Skeletal muscle satellite cell (primary cell): ENCODE results near the gene C13orf46.

Experiments
- H3K27me3 ChIP-seq: 2 replicates; pipeline ENCODE4 v1.7.0; 2013; ENCODE audit warnings: low read length; ENCODE audit not compliant: control insufficient read depth, insufficient read depth
- H3K36me3 ChIP-seq: 2 replicates; pipeline ENCODE4 v1.7.0; 2013; ENCODE audit warnings: mild to moderate bottlenecking, control low read depth, low read length; ENCODE audit not compliant: insufficient read depth
- H3K4me1 ChIP-seq: 2 replicates; pipeline ENCODE4 v1.7.0; 2013; ENCODE audit warnings: low read length; ENCODE audit not compliant: control insufficient read depth, insufficient read depth
- H3K4me2 ChIP-seq: 2 replicates; pipeline ENCODE4 v1.7.0; 2013; ENCODE audit warnings: mild to moderate bottlenecking, low read length
- H3K4me3 ChIP-seq: 2 replicates; pipeline ENCODE4 v1.7.0; 2013; ENCODE audit warnings: low read length
- H3K9ac ChIP-seq: 2 replicates; pipeline ENCODE4 v1.7.0; 2013; ENCODE audit warnings: mild to moderate bottlenecking, low read depth, low read length, moderate library complexity
- H3K9me3 ChIP-seq: replicated peaks from 2 replicates; pipeline ENCODE4 v1.7.0; 2013; ENCODE audit warnings: mild to moderate bottlenecking, control low read depth, low read length

The C13orf46 gene

GRCh38 chr13:113965383-113965874, 8.4 kb downstream of the C13orf46 start:
- Histone ChIP-seq H3K36me3 (peaks cover 61% of the 10 kb centered on the region), H3K27me3 (no peaks in the 10 kb centered on the region), H3K9ac (no peak overlapping the region), H3K9me3 (no peaks in the 10 kb centered on the region), H3K4me2 (no peak overlapping the region), H3K4me1 (no peaks in the 10 kb centered on the region), H3K4me3 (no peak overlapping the region)

DNA sequence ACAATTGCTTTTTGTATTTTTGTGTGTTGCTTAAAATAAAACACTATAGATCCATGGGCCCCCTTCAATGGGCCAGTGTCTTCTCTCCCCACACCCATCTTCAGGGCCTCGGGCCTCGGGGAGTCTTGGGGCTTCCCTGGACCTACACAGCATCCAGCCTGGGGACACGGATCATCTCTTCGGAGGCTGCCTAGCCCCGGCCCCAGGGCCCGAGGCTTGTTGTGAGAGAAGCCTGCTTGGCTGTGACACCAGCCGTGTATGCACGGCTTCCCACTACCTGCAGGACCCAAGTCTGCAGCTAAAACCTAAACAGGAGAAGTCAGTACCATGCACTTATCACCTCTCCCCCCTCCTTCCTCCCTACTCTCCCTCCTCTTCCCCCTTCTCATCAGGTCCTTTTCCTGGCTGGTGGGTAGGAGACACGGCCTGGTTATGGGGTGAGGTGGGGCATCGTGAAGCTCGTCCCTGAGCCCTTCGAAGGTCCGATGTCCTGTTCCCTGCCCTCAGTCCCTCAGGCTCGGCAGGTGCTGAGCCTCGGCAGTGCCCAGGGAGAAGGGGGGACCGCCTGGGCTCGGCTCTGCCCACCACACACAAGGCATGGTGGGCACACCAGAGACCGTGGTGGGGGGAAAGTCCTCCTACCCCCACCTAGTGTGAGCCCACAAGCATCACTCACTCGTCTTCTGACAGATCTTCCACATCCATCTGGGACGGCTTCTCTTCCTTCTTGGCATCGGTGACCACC, 9.5 kb downstream of the C13orf46 start:
- no peak overlapping the region for H3K4me2 ChIP-seq
- no peak overlapping the region for H3K4me3 ChIP-seq
- no peaks in the 10 kb centered on the region for H3K4me1 ChIP-seq
- H3K36me3 ChIP-seq = peaks cover 63% of the 10 kb centered on the region
- no peak overlapping the region for H3K9ac ChIP-seq
- peaks cover 3% of the 10 kb centered on the region for H3K9me3 ChIP-seq
- no peaks in the 10 kb centered on the region for H3K27me3 ChIP-seq

DNA sequence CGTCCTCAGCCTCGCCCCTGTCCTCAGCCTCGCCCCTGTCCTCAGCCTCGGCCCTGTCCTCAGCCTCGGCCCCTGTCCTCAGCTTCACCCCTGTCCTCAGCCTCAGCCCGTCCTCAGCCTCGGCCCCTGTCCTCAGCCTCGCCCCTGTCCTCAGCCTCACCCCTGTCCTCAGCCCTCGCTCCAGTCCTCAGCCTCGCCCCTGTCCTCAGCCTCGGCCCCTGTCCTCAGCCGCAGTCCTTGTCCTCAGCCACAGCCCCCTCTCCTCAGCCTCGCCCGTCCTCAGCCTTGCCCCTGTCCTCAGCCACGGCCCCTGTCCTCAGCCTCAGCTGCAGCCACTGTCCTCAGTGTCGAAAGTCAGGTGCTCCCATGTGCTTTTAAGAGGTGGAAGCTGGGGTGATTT, 10.5 kb downstream of the C13orf46 start:
- Histone ChIP-seq H3K4me3 (no peak overlapping the region), H3K9ac (no peak overlapping the region), H3K4me1 (no peaks in the 10 kb centered on the region), H3K9me3 (peaks cover 7% of the 10 kb centered on the region), H3K4me2 (no peak overlapping the region), H3K27me3 (no peaks in the 10 kb centered on the region), H3K36me3 (peaks cover 57% of the 10 kb centered on the region)

DNA sequence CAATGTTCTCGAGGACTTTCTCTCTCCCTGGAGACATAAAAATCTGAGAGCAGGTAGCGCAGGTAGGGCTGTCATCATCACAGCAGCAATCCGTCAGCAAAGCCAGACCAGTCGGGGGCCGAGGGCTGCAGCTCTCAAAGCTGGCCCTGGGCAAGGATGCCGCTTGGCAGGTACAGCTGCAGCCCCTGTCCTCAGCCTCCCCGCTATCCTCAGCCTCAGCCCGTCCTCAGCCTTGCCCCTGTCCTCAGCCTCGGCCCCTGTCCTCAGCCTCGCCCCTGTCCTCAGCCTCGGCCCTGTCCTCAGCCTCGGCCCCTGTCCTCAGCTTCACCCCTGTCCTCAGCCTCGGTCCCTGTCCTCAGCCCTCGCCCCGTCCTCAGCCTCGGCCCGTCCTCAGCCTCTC, 10.9 kb downstream of the C13orf46 start:
- Histone ChIP-seq H3K4me2 (no peak overlapping the region), H3K9ac (no peak overlapping the region), H3K27me3 (no peaks in the 10 kb centered on the region), H3K4me3 (no peak overlapping the region), H3K4me1 (no peaks in the 10 kb centered on the region), H3K9me3 (peaks cover 7% of the 10 kb centered on the region), H3K36me3 (peaks cover 54% of the 10 kb centered on the region)

DNA sequence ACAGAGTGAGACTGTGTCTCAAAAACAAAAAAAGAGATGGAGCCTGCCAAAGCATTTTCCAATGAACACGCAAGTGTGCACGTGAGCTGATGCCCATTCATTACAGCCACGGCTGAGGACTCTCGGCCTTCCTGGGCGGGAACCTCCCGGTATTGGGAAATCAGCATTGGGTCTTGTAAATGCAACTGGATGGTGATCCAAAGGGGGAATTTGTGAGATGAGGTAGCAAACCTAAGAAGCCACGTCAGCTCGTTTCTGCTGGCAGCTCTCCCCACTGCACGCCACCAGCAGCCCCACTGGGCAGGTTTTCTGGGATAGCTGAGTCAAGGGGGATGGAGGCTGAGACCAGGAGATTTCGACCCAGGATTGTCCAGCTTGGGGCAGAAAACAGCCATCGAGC, 11.5 kb downstream of the C13orf46 start:
- Histone ChIP-seq H3K9me3 (peaks cover 7% of the 10 kb centered on the region), H3K4me2 (no peak overlapping the region), H3K36me3 (peaks cover 48% of the 10 kb centered on the region), H3K4me1 (no peaks in the 10 kb centered on the region), H3K4me3 (no peak overlapping the region), H3K9ac (no peak overlapping the region), H3K27me3 (no peaks in the 10 kb centered on the region)

DNA sequence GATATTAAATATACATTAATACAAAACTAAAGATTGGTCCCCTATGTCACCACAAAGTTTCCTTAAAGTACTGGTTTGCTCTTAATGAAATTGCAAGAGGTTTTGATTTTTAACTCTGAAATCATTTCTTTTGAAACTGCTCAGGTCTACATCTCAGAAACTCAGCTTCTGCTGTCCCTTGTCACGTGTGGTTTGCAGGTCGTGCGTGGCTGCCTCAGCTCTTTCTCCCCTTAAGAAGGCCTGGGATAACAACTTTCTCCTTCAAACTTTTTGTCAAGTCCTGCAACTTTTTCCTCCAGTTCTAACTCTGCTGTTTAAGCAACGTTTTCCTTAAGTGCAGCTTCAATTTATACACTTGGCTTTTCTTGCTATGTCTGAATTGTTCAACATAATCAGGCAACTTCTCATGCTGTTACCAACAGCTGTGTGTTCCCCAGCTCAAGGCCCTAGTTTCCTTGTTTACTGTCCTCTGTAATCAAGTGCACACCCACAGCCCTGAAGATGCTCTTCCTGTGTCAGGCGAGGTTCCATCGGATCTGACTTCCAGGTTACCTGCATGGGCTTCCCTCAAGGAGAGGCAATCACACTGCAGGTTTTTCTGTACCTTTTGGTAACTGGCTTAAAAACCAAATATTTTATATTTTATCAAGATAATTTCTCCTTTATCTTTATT, 13.5 kb downstream of the C13orf46 start:
- H3K36me3 ChIP-seq = peaks cover 44% of the 10 kb centered on the region
- no peaks in the 10 kb centered on the region for H3K4me1 ChIP-seq
- no peak overlapping the region for H3K4me3 ChIP-seq
- H3K27me3 ChIP-seq = no peaks in the 10 kb centered on the region
- no peak overlapping the region for H3K9ac ChIP-seq
- peaks cover 7% of the 10 kb centered on the region for H3K9me3 ChIP-seq
- no peak overlapping the region for H3K4me2 ChIP-seq

DNA sequence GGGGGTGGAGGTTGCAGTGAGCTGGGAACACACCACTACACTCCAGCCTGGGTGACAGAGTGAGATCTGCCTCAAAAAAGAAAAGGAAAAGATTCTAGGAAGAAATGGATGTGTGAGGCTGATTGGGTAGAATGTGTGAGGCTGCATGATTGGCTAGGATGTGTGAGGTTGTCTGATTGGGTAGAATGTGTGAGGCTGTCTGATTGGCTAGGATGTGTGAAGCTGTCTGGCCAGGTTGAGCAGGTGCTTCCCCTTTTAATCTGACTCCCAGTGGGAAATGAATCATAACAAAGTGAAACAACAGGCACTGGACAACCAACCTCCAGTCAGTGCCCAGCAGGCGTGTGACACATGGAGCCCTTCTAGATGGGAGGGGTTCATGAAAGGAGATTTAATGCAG, 14.7 kb downstream of the C13orf46 start:
- Histone ChIP-seq H3K27me3 (no peaks in the 10 kb centered on the region), H3K4me1 (no peaks in the 10 kb centered on the region), H3K9ac (no peak overlapping the region), H3K36me3 (peaks cover 45% of the 10 kb centered on the region), H3K9me3 (peaks cover 7% of the 10 kb centered on the region), H3K4me2 (no peak overlapping the region), H3K4me3 (no peak overlapping the region)

DNA sequence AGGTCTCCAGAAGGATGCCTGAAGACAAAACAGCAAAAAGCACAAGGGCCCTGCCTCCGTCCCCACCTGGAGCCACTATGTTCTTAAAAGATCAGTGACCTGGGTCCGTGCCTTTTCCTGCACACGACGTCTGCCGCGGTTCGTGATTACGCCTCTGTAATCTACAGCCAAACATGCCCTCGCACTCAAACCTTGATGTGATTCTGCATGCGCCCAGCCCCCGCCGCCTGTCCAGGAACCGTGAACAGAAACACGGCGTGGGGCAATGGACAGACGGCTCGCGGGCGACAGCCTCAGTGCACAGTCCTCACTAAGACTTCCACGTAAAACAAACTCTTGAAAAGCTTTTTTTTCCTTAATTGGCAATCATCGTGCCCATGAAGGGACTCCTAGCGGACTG, 15.5 kb downstream of the C13orf46 start:
- H3K4me3 ChIP-seq = no peak overlapping the region
- no peak overlapping the region for H3K9ac ChIP-seq
- H3K4me1 ChIP-seq = no peaks in the 10 kb centered on the region
- H3K36me3 ChIP-seq = peaks cover 50% of the 10 kb centered on the region
- no peak overlapping the region for H3K4me2 ChIP-seq
- peaks cover 7% of the 10 kb centered on the region for H3K9me3 ChIP-seq
- no peaks in the 10 kb centered on the region for H3K27me3 ChIP-seq

- Histone ChIP-seq H3K9me3 (peaks cover 7% of the 10 kb centered on the region), H3K4me1 (no peaks in the 10 kb centered on the region)
Observed at GRCh38 chr13:113956571-113956970, 17.3 kb downstream of the C13orf46 start.

GRCh38 chr13:113955691-113956090, 18.2 kb downstream of the C13orf46 start:
- Histone ChIP-seq H3K9me3 (peaks cover 7% of the 10 kb centered on the region), H3K36me3 (peaks cover 39% of the 10 kb centered on the region), H3K27me3 (no peaks in the 10 kb centered on the region), H3K4me2 (no peak overlapping the region), H3K4me3 (no peak overlapping the region), H3K9ac (no peak overlapping the region), H3K4me1 (peaks cover 7% of the 10 kb centered on the region)

More at GRCh38 chr13:113956571-113956970, 17.3 kb downstream of the C13orf46 start:
- Histone ChIP-seq H3K4me3 (no peak overlapping the region), H3K4me2 (no peak overlapping the region), H3K36me3 (peaks cover 41% of the 10 kb centered on the region), H3K27me3 (no peaks in the 10 kb centered on the region), H3K9ac (no peak overlapping the region)

GRCh38 chr13:113955235-113955634, 18.6 kb downstream of the C13orf46 start:
- H3K9me3 ChIP-seq = peaks cover 7% of the 10 kb centered on the region

More at GRCh38 chr13:113955235-113955634, 18.6 kb downstream of the C13orf46 start:
- Histone ChIP-seq H3K4me1 (peaks cover 7% of the 10 kb centered on the region), H3K4me3 (no peak overlapping the region), H3K36me3 (peaks cover 35% of the 10 kb centered on the region), H3K27me3 (no peaks in the 10 kb centered on the region), H3K9ac (no peak overlapping the region), H3K4me2 (no peak overlapping the region)
